NCI-H1930 (cell line): ENCODE data around the gene FAM174C.

Experiments used
- DNase-seq, 2 experiments: peaks; one replicate each; lab custom pipeline; 2025; lab: John Stamatoyannopoulos, UW

Gene FAM174C

DNA sequence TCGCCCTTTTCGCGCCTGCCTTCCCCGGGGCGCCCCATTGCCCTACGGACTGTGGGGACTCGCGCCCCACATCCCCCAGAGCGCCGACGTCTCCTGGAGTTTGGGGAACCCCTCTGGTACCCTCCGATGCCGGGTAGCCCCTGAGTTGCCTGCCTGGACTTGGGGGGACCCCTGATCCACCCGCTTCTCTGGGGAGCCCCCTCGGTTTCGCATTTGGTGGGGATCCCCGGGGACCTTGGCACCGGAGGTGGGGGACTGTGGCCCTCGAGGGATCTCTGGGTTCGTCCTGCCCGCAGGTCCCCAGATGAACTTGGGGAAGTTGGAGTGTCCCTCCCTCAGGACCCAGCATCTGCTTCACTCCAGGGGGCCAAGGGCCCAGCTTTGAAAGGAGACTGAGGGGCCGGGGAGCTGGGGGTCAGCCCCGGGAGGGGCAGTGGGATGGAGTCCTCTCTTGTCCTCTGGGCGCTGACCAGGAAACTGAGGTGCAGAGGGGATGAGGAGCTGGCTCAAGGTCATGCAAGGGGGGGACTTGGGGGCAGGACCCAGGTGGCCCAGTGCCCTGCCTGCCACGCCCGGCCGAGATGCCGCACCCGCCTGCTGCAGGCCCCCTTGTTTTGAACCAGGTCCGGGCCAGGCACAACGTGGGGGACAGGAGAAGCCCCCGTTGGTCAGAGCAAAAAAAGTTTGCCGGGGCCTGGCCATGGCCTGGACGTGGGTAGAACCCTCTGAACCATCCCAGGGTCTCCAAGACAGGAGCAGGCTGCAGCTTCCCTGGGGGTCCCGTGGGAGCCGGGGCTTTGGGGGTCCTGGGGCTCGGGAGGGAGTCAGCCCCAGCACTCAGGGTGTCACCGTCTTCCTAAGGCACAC is 11.4 kb downstream of the FAM174C start:
- DNase-seq, result no peak

DNA sequence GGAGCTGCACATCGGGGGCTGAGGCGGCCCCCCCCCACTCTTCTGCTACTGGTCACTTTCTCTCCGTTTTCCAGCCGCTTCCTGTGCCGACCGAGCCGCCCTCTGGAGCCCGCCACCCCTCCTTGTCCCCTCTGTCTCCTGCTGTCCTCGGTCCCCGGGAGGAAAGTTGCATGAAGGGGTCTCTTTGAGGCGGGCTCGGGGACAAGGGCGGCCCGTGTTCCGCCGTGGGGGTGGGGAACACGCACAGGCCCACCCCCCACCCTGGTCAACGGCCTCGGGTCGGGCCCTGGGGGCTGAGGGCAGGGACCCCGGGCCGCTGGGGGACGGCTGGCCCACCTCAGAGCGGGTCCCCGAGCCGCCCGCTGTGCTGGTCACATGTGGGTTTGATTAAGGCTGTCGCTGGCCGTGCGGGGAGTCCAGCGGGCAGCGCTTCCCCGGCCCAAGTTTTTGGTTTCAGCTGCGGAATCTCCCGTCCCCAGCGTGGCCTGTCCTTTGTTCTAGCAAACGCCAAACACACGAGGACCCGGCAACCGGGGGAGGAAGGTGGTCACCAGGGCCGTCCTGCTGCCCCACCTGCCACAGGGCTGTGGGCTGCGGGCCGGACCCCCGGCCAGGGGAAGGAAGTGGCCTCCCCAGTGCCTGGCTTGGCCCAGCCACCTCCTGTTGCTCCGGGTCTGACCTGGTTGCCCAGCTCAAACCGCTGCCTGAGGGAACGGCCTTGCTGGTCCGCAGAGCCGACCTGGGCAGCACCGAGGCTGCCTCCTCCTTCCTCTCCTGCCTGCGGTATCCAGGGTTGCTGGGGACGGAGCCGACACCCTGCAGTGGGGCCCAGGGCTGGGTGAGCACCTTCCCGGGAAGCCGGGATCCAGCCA is 12.3 kb downstream of the FAM174C start:
- DNase-seq, result no peak

DNA sequence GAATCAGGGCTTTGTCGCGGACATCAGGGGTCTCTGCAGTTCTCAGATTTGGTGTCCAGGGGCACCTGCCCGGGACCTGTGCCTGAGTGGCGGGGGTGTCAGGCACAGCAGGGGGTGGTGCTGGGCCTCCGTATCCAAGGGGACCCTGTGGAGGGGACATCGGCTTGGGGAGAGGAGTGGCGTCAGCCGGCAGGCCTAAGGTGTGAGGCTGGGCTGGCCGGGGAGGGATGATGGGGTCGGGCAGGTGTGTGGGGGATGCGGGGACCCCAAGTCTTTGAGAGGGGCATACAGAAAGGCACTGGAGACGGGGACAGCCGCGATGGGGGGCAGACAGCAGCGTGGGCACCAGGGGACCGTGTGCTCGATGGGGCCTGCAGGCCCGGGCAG is 12.9 kb downstream of the FAM174C start:
- DNase-seq, result no peak

DNA sequence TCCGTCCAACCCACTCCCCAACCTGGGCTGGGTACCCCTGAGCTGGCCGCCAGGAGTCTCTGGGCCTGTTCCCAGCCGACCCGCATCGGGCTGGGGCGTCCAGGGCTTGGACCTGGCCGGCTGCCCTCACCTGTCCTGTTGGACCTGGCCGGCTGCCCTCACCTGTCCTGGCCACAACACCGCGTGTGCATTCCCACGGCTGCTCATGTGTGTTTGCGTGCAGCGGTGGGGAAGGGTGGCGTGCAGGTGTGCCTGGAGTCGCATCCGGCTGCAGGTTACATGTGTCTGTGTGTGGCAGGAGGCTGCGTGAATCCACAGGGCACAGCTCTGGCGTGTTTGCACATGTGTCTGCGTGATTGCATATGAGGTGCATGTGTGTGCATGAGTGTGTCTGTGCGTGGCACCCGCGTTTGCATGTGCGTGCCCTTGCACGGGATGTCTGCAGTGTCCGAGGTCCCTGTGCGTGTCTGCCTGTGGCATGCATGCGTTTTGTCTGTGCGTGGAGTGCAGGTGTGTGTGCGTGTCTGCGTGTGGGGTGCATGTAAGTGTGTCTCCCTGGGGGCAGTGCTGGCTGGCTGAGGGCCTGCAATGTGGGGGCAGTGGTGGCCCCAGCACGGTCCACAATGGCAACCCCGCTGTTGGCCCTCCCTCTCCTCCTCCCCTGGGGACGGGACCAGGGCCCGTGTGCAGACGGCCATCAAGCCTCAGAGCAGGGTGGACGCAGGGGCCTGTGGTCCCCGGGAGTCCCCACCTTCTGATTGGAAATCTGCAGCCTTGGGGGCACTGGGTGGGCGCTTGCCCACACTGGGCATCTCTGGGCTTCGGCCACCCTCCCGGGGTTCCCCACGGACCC is 13.7 kb downstream of the FAM174C start:
- no peak for DNase-seq

DNA sequence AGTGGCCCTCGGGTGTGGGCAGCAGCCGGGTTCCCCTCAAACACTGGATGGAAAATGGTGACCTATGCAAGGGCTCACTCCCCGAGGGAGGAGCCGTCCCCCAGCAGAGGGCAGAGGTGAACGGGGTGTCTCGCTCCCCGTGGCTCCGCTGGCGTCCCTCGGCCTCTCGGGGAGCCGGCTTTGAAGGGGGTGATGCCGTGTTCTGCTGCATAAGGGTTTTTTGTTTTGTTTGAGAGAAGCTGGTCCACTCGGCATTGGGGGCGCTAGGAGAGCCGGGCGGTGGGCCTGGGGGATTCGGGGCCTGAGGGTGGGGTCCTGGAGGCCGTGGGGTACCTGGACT is 14.3 kb downstream of the FAM174C start:
- no peak for DNase-seq

DNA sequence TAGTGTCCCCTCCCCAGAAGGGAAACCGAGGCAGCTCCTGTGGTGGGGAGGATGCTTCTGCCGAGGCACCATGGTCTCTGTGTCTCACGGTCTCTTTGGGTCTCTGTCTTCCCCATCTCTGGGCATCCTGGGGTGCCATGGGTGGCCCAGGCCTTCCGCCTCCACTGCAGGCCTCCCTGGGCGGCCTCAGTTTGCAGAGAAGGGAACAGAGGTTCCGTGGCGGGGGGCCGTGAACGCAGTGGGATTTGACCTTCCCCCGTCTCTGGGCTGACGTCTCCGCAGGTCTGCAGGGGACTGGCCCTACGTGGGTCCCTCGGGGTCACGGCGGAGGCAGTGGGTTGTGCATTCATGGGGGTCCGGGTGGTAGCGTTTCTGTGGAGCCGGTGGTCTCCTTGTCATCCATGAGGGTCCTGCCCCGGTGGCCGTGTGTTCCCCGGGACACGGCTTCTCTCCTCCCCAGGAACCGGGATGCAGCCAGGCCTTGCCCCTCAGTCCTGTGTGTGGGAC is 14.9 kb downstream of the FAM174C start:
- DNase-seq, result no peak

DNA sequence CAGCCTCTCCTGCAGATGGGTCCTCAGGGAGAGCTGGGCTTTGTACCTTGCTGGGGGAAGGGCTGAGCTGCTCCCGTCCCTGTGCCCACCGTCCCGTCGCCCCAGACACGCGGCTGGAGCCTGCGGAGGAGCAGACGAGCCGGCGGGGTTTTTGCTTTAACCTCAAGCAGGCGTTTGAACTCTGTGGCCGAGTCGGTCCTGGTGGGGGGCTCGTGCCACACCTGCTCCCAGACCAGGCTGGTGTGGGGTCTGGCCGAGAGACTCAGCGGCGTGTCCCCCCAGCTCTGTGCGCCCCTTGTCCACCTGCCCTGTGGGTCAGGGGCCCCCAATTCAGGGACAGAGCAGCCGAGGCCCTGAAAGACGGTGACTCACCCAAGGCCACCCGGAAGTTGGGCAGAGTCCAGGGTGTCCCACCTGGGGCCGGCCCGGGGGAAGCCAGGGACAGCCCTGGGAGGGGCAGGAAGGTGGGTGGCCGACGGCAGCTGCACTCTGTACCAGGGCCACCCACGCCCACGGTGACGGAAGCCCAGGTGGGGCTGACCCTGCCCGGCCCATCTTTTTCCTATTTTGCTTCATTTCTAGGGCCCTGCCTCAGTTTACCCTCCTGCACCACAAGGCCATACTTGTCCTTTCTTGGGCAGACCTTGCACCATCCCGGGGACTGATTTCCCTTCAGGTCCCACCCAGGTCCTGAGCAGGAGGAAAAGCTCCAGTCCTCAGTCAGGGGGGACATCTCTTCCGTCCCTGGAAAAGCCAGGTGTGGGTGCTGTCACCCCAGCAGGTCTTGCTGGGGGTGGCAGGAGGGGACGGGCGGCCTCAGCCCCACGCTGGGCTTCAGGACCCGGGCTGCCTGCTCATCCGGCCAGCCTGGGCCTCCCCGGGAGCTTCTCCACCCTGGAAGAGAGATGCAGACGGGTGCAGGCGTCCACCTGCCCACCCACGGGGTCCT is 15.6 kb downstream of the FAM174C start:
- no peak for DNase-seq

DNA sequence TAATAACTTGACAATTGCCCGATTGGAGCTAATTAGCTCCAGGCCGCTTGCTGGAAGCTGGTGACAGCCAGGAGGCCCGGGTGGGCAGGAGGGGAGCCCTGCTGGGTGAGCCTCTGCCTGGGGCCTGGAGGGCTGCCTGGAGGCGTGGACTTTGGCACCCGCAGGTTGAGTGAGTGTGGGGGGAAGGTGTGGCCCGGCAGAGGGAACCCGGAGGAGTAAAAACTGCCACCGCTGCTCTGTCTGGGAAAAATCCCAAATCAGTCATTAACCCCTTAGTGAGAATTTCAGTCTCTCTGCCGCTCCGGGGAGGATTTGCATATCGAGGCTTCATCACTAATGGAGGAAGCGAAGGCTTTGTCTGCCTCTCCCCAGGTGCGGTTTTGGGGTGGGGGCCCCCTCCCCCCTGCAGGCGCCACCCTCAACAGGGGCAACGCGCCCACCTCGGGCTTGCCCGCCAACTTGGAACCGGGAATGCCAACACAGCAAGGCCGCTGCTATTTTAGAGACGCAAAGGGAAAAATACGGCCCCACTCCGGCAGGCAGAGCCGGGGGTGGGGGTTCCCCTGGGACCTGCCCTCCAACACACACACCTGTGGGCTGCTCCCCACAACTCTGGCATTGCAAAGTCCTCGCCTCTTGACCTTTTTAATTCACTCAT is 16.6 kb downstream of the FAM174C start:
- no peak for DNase-seq

DNA sequence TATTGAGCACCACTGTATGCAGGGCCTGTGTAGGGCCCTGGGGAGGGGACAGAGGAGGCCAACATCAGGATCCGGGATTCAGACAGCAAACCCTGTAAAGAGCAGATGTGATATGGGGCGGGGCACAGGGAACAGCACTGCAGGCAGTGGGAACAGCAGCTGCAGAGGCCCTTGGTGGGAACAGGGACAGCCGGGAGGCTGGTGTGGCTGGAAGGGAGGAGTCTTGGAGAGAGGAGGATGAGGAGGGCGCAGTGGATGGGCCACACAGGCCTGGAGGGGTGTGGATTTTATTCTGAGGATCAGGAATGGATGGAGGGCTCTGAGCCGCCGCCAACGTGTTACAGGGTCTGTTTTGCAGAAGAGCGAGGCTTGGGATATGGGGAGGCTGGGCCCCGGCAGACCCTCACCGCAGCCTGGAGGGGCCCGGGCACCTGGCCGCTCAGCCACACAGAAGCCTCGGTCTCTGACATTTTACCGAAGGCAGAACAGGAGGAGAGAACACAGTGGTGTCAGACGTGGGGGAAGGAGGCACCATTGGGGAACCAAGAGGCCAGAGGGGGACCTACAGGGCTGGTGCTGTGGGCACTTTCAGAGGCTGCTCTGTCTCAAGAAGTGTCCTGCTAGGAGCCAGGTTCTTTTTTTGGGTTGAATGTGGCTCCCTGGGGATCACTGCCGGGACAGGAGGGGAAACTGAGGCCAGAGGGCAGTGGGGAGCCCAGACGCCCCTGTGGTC is 17.3 kb downstream of the FAM174C start:
- DNase-seq, result no peak

DNA sequence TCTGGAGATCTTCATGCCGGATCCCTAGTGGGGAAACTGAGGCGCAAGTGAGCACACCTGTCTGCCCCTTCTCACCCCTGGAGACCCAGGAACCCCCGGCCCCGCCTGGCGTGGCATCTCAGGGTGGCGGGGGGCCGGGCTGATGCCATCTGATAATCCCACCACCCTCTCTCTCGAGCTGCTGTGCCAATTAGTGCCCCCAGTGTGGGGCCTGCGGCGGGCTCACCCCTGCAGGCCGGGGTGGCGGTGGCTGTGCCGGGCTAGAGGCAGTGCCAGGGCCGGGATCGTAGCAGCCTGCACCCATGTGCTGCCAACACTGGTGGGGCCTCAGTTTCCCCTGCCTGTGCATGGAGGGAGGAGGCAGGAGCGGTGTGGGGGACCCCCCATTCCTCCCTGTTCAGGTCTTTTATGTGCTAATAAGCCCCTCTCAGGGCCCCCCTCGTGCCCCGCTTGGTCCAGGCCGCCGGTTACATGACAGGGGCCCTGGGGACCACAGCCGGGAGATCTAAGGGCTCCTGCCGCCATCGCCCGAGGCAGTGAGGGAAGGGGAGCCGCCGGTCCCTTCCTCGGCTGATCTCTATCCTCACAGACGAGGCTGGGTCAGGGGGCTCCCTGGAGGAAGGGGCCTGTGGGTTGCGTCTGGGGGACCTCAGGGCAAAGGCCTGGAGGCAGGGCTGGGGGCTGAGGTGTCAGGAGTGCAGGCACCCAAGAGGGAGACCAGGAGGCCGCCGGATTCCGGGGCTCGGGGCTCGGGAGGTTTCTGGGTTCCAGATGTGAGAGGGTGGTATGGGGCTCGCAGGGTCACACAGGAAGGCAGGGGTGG is 18.7 kb downstream of the FAM174C start:
- no peak for DNase-seq

DNA sequence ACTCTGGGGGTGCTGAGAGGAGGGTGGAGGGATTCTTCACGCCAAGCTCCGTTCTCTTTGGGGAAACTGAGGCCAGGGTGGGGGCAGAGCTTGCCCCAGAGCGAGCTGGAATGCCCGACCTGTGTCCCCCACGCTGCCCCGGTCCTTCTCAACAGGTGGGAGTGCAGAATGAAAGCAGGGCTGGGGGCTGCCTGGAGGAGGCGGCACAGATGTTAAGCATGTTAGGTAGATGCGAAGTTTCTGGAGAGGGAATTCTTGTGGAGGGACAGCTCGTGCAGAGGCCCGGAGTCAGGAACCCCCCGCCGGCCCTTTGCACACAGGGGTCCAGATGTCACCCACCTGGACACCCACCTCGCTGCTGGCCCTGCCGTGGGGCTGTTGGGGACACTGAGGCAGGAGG is 19.4 kb downstream of the FAM174C start:
- DNase-seq, result no peak

DNA sequence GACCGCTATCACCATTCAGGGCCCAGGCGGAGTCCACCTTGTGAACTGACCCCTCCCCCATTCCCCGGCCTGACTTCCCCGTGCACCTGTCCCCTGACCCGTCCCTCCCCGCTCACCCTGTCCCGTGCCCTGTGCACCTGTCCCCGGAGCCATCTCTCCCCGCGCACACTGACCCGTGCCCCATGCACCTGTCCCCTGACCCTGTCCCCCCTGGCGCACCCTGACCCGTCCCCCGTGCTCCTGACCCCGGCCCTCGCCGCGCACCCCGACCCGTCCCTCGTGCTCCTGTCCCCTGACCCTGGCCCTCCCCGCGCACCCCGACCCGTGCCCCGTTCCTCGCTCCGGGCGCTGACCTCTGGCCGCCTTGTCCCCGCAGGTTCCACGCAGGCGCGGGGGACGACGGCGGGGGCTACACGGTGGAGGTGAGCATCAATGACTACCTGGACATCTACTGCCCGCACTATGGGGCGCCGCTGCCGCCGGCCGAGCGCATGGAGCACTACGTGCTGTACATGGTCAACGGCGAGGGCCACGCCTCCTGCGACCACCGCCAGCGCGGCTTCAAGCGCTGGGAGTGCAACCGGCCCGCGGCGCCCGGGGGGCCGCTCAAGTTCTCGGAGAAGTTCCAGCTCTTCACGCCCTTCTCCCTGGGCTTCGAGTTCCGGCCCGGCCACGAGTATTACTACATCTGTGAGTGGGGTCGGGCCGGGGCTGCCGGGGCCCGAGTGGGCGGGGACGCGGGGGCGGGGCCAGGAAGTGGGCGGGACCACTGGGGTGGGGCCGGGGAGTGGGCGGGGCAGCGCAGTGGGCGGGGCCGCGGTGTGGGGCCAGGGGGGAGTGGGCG is 20.1 kb downstream of the FAM174C start:
- no peak for DNase-seq

DNA sequence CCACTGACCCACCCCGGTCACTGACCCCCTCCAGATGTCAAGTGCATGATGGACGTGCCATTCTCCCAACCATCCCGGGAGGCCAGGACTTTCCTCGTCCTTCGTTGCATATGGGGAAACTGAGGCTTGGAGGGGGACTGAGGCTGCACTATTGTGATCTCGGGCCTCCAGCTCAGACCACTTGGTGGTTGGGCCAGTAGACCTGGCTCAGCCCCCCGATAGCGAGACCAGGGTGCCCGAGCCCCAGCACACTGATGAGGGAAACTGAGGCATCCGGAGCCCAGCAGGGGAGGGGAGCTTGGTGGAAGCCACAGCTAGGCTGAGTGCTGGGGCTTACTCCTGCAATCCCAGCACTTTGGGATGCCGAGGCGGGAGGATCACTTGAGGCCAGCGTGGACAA is 20.7 kb downstream of the FAM174C start:
- DNase-seq, result no peak

DNA sequence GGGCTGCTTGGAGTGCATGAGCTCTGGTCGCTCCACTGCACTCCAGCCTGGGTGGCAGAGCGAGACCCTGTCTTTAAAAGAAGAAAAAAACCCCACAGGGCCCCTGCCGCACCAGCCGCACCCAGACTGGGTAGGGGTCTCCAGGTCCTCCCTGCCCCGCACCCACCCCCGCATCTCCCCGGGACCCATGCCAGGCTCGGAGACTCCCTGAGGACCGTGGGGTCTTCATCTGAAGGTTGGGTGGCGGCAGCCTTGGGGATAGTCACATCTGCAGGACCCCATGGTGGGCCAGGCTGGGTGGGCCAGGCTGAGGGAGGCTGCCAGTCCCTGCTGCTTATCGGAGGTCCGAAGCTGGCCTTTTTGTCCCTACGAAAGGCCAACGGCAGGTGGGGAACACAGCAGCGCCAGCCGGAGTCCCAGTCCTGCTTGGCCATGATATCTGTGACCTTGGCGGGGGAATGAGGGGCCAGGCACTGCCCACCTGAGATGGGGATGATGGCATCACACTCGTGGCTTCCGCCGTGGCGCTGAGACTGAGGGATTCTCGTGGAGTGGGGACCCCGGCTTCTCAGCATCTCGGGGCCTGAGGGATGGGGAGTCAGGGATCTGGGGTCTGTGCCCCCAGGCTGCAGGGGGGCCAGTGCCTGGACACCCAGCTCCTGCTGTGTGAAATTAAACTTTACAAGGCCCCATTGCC is 21.4 kb downstream of the FAM174C start:
- DNase-seq, result no peak

DNA sequence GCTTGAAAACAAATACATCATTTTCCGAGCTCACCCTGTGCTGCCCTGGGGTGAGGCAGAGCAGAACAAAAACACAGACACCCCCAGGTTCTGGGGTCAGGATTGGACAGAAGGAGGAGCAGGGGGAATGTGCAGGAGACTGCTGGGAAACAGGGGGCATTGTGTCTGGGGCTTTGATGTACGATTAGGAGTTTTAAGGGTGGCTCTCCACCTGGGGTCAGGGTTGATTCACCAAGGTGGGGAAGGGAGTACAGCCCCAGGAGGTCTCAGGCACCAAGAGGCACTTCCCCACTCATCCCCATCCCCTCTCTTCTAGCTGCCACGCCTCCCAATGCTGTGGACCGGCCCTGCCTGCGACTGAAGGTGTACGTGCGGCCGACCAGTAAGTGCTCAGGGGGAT is 22.9 kb downstream of the FAM174C start:
- DNase-seq, result no peak

DNA sequence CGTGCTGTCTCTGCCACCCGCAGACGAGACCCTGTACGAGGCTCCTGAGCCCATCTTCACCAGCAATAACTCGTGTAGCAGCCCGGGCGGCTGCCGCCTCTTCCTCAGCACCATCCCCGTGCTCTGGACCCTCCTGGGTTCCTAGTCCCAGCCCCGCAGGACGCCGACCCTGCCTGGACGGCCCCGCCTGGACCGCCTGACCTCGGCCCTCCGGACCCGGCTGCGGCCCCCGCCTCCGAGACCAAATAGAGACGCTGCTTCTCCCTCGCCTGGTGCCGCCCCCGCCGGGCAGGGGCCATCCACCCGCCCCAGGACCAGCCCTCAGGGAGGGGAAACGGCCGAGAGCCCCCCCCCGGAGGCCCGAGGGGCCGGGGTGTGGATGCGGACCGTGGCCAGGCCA is 24.5 kb downstream of the FAM174C start:
- DNase-seq, result no peak

DNA sequence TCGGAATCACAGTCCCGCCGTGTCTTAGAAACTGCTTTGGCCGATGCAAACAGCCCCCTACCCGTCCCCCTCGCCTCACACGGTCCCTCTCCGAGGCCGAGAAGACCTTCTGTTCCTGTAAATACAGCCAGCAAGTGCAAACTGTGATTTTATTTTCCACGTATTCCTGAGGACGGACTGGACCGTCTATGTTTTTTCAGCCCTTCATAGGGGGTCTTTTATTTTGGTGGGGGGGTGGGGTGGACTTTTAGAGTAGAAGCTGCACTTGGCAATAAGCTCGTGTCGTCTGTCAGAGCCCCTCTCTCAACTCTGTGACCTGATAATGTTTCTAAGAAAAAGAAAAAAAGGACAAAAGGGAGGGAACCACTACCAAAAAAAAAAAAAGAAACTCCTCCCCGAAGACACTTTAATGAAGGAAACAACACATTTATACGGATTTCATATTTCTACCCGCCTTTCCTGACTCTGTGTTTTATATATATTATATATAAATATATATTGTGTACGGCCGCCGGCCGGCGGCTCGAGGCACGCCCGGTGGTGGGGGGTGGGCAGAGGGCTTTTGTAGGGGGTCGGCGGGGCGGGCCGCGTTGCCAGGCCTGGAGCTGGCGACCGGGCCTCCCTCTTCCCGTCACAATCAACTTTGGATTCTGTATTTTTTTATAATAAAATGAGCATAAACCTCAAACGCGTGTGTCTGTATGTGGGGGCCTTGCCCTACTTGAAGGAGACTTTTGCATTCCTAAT is 25.6 kb downstream of the FAM174C start:
- DNase-seq, result no peak
